SK-N-SH treated with all-trans-retinoic acid at 6 μM for 48 hours (cell line): Measurements from ENCODE around the gene PACSIN2.

Experiments
- ATAC-seq: fragments of 200-7000 bp; cut with Tn5 transposase; 3 replicates; pipeline ENCODE4 v1.9.1; 2020; ENCODE audit warnings: mild to moderate bottlenecking, moderate library complexity
- ARNTL ChIP-seq: fragments of 450-650 bp; formaldehyde crosslinking; IDR thresholded peaks from 2 replicates; pipeline ENCODE4 v1.5.0; 2020; ENCODE audit warnings: low read depth, mild to moderate bottlenecking, moderate library complexity, borderline replicate concordance
- BACH2 ChIP-seq: fragments of 250-450 bp; sonication (Bioruptor Pico); IDR thresholded peaks from 2 replicates; pipeline ENCODE4 v1.9.0; 2021; ENCODE audit warnings: mild to moderate bottlenecking, borderline replicate concordance
- CREB5 ChIP-seq: fragments of 250-450 bp; sonication (Bioruptor Pico); IDR thresholded peaks from 2 replicates; pipeline ENCODE4 v1.5.1; 2020; ENCODE audit warnings: low read depth, mild to moderate bottlenecking, moderate library complexity
- CSDC2 ChIP-seq: fragments of 250-450 bp; sonication (Bioruptor Pico); IDR thresholded peaks from 2 replicates; pipeline ENCODE4 v1.5.0; 2020; ENCODE audit warnings: mild to moderate bottlenecking, moderate library complexity
- CSRNP3 ChIP-seq: fragments of 250-450 bp; sonication (Bioruptor Pico); IDR thresholded peaks from 2 replicates; pipeline ENCODE4 v1.5.1; 2021; ENCODE audit warnings: mild to moderate bottlenecking, moderate library complexity
- GLIS3 ChIP-seq: fragments of 250-450 bp; sonication (Bioruptor Pico); IDR thresholded peaks from 2 replicates; pipeline ENCODE4 v1.5.0; 2020; ENCODE audit warnings: mild to moderate bottlenecking, moderate library complexity
- ISL1 ChIP-seq: fragments of 250-450 bp; sonication (Bioruptor Pico); IDR thresholded peaks from 2 replicates; pipeline ENCODE4 v2.1.2; 2022; ENCODE audit warnings: mild to moderate bottlenecking, moderate library complexity
- OSR1 ChIP-seq: fragments of 250-450 bp; sonication (Bioruptor Pico); IDR thresholded peaks from 2 replicates; pipeline ENCODE4 v1.8.0; 2022; ENCODE audit warnings: moderate library complexity, mild to moderate bottlenecking, inconsistent platforms
- PATZ1 ChIP-seq: fragments of 250-450 bp; sonication (Bioruptor Pico); IDR thresholded peaks from 2 replicates; pipeline ENCODE4 v1.8.0; 2020; ENCODE audit warnings: mild to moderate bottlenecking, moderate library complexity, borderline replicate concordance
- POU6F1 ChIP-seq: fragments of 250-450 bp; sonication (Bioruptor Pico); IDR thresholded peaks from 2 replicates; pipeline ENCODE4 v1.8.0; 2021; ENCODE audit warnings: low read depth, mild to moderate bottlenecking, moderate library complexity, borderline replicate concordance
- PPARA ChIP-seq: fragments of 250-450 bp; sonication (Bioruptor Pico); IDR thresholded peaks from 2 replicates; pipeline ENCODE4 v1.5.0; 2020; ENCODE audit warnings: mild to moderate bottlenecking, borderline replicate concordance
- RARB ChIP-seq: fragments of 250-450 bp; sonication (Bioruptor Pico); IDR thresholded peaks from 2 replicates; pipeline ENCODE4 v1.8.0; 2021; ENCODE audit warnings: mild to moderate bottlenecking, moderate library complexity
- TOX ChIP-seq: fragments of 250-450 bp; sonication (Bioruptor Pico); IDR thresholded peaks from 2 replicates; pipeline ENCODE4 v1.8.0; 2021; ENCODE audit warnings: mild to moderate bottlenecking, moderate library complexity, borderline replicate concordance
- TSHZ2 ChIP-seq: fragments of 250-450 bp; sonication (Bioruptor Pico); IDR thresholded peaks from 2 replicates; pipeline ENCODE4 v1.5.0; 2020; ENCODE audit warnings: mild to moderate bottlenecking, moderate library complexity
- ZC3H10 ChIP-seq: fragments of 250-450 bp; sonication (Bioruptor Pico); IDR thresholded peaks from 2 replicates; pipeline ENCODE4 v1.5.1; 2021; ENCODE audit warnings: mild to moderate bottlenecking, moderate library complexity
- ZFP3 ChIP-seq: fragments of 250-450 bp; sonication (Bioruptor Pico); IDR thresholded peaks from 2 replicates; pipeline ENCODE4 v1.5.0; 2020; ENCODE audit warnings: mild to moderate bottlenecking, moderate library complexity
- ZNF565 ChIP-seq: fragments of 450-650 bp; formaldehyde crosslinking; conservative IDR thresholded peaks from 2 replicates; pipeline ENCODE4 v1.5.0; 2020; ENCODE audit warnings: low read depth, mild to moderate bottlenecking, moderate library complexity
- ZNF70 ChIP-seq: fragments of 450-650 bp; formaldehyde crosslinking; IDR thresholded peaks from 2 replicates; pipeline ENCODE4 v1.5.0; 2020; ENCODE audit warnings: mild to moderate bottlenecking, moderate library complexity
- ZNF8 ChIP-seq: fragments of 450-650 bp; formaldehyde crosslinking; IDR thresholded peaks from 2 replicates; pipeline ENCODE4 v1.5.0; 2020; ENCODE audit warnings: mild to moderate bottlenecking, moderate library complexity

The PACSIN2 gene

GRCh38 chr22:42873356-42873755 is 141.6 kb downstream of the PACSIN2 start:
- no peak for TF ChIP-seq PATZ1 (CRISPR knock-in tag)
- TF ChIP-seq ZNF8, result no peak
- no peak for TF ChIP-seq ZFP3 (CRISPR knock-in tag)
- TF ChIP-seq ZC3H10 (CRISPR knock-in tag), result no peak
- no peak for TF ChIP-seq TOX (CRISPR knock-in tag)

GRCh38 chr22:42872821-42873220 is 142.1 kb downstream of the PACSIN2 start:
- no peak for TF ChIP-seq ISL1
- TF ChIP-seq CSRNP3 (CRISPR knock-in tag), result no peak
- no peak for TF ChIP-seq ARNTL (CRISPR knock-in tag)
- TF ChIP-seq ZNF565, result no peak
- TF ChIP-seq ZNF70 (CRISPR knock-in tag), result no peak
- no peak for TF ChIP-seq OSR1 (CRISPR knock-in tag)
- no peak for TF ChIP-seq TSHZ2
- TF ChIP-seq PATZ1 (CRISPR knock-in tag), result no peak
- TF ChIP-seq GLIS3, result no peak
- no peak for TF ChIP-seq POU6F1 (CRISPR knock-in tag)
- no peak for TF ChIP-seq CREB5
- no peak for TF ChIP-seq CSDC2 (CRISPR knock-in tag)
- TF ChIP-seq TOX (CRISPR knock-in tag), result no peak
- no peak for TF ChIP-seq ZFP3 (CRISPR knock-in tag)
- TF ChIP-seq ZNF8, result no peak
- no peak for TF ChIP-seq BACH2 (CRISPR knock-in tag)
- TF ChIP-seq PPARA (CRISPR knock-in tag), result no peak
- no peak for TF ChIP-seq RARB (CRISPR knock-in tag)

More at GRCh38 chr22:42873356-42873755, 141.6 kb downstream of the PACSIN2 start:
- ATAC-seq, result no peak

More at GRCh38 chr22:42872821-42873220, 142.1 kb downstream of the PACSIN2 start:
- ATAC-seq, result no peak
